GM21723 (cell line): ENCODE results near the gene C19orf67.
"Not testable (repeated sequence)": the region's sequence is repeated elsewhere in the genome, so short reads cannot be mapped to it uniquely, and the experiment has no call there.

Experiments
- ATAC-seq: cut with Tn5 transposase; IDR thresholded peaks from one replicate; pipeline ENCODE4 v1.9.1; 2021; ENCODE audit warnings: mild to moderate bottlenecking, moderate library complexity; ENCODE audit not compliant: unreplicated experiment

The C19orf67 gene

GRCh38 chr19:14058182-14059092, 27.1 kb downstream of the C19orf67 start:
- ATAC-seq: no peak

GRCh38 chr19:14056741-14057356, 28.7 kb downstream of the C19orf67 start:
- ATAC-seq: no peak

DNA sequence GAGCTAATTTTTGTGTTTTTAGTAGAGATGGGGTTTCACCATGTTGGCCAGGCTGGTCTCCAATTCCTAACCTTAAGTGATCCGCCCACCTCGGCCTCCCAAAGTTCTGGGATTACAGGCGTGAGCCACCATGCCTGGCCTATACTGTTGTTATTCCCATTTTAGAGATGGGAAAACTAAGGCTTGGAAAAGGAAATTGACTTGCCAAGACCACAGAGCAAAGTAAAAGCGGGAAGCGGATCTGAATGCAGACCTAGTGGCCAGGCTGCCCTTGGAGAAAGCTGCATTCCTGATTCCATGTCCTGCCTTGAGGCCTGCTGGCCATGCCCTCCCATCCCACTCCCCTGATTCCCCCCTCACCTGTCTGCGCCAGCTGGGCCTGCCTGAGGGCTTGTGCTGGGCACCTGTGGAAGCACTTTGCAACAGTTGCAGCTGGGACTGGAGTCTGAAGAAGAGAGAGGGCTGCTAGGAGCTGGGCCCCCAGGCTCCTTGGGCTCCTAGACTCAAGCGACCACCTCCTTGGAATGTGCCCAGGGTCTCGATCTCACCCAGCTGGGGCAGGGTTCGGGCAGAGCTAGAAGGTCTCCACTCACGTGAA, 29.4 kb downstream of the C19orf67 start:
- ATAC-seq: no peak

GRCh38 chr19:14055396-14055795, 30.2 kb downstream of the C19orf67 start:
- no peak for ATAC-seq

- ATAC-seq: no peak
Observed at GRCh38 chr19:14054721-14055120, 30.9 kb downstream of the C19orf67 start.

DNA sequence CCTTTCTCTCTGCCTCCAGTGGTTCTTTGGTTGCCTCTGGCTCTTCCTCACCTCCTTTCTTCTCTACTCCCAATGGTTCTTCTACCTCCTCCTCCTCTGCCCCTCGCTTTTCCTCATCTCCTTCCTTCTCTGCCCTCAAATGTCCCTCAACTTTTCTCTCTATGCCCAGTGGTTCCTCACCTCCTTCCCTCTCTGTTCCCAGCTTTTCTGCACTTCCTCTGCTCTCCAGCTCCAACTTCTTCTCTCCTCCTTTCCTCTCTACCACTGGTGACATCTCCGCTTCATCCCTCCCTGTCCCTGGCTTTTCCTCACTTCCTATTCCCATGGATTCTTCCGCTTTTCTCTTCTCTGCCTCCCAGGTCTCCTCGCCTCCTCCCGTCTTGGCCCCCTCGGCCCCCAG, 31.5 kb downstream of the C19orf67 start:
- ATAC-seq: no peak

DNA sequence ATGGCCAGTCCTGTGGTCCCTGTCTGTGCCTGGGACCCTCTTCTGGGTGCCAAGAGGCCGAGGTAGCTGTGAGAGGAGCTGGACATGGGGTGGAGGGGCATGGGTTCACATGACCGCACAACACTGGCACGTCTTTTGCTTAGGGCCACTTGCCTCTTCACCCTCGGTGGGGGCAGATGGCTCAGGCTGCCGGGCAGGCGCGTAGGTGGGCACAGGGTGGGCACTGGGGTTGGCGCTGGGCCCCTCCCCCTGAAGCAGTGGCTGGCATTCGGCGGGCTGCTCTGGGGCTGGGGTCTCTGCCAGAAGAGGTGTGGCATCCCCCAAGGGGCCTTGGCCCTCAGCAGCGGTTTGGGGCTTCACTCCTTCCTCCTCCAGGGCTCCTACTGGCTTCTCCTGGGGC, 32.1 kb downstream of the C19orf67 start:
- ATAC-seq: no peak

DNA sequence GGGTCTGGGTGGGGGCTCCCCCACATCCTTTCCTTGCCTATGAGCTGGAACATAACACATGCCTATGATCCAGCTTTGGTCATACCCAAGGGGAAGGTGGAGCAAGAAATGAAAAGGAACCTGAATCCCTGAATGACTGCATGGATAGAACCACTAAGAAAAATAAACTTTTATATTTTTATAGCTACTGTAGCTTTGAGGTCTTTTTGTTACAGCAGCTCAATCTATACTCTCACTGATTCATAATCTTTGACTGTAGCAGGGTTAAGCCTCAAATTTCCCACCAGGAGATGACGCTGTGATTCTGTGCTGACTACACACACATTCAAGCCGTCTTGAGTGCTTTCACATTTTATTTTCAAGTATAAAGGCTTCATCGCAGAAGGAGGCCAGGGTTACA, 32.6 kb downstream of the C19orf67 start:
- ATAC-seq: no peak

DNA sequence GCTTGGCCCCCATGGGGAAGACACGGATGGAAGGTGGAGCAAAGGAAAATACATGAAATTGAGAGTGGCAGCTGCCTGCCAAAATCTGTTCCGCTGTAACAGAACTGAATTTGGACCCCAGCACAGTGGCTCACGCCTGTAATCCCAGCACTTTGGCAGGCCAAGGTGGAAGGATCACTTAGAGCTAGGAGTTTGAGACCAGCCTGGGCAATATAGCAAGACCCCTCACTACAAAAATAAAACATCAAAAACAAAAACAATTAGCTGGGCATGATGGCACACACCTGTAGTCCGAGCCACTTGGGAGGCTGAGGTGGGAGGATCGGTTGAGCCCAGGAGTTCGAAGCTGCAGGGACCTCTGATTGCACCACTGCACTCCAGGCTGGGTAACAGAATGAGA, 33.1 kb downstream of the C19orf67 start:
- ATAC-seq: no peak

GRCh38 chr19:14051980-14052379, 33.6 kb downstream of the C19orf67 start:
- no peak for ATAC-seq

DNA sequence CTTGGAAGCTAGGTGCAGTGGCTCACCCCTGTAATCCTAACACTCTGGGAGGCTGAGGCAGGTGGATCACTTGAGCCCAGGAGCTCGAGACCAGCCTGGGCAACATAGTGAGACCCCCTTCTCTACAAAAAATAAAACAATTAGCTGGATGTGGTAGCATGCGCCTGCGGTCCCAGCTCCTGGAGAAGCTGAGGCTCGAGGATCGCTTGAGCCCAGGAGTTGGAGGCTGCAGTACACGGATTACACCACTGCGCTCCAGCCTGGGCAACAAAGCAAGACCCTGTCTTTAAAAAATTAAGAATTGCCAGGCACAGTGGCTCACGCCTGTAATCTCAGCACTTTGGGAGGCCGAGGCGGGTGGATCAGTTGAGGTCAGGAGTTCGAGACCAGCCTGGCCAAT, 34.6 kb downstream of the C19orf67 start:
- ATAC-seq: not testable (repeated sequence)

GRCh38 chr19:14050512-14050911, 35.1 kb downstream of the C19orf67 start:
- no peak for ATAC-seq

GRCh38 chr19:14048443-14049153, 37.0 kb downstream of the C19orf67 start:
- no peak for ATAC-seq

- ATAC-seq: not testable (repeated sequence)
Observed at GRCh38 chr19:14047866-14048265, 37.7 kb downstream of the C19orf67 start.

GRCh38 chr19:14042659-14043608, 42.6 kb downstream of the C19orf67 start:
- not testable (repeated sequence) for ATAC-seq

- ATAC-seq: no peak
Observed at GRCh38 chr19:14039181-14039580, 46.4 kb downstream of the C19orf67 start.

GRCh38 chr19:14035706-14036105, 49.9 kb downstream of the C19orf67 start:
- ATAC-seq: no peak

GRCh38 chr19:14035159-14035558, 50.4 kb downstream of the C19orf67 start:
- not testable (repeated sequence) for ATAC-seq

DNA sequence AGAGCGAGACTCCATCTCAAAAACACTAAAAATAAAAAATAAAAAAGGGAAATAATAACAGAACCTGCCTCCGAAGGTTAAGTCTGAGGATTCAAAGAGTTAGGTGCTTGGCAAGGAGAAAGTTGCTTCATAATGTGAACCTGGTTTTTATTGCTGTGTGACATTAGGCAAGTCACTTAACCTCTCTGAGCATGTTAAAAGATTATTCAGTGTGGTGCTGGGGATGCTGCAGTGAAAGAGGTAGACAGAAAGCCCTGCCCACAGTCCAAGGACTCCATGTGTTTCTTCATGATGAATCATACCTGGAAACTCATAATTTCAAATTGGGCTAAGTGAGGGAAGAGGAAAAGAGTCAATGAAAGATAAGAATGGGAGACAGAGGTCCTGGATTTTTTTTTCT, 51.6 kb downstream of the C19orf67 start:
- no peak for ATAC-seq
